HG02938 (cell line): ENCODE results near the gene GADD45B.
"Not testable (repeated sequence)": the region's sequence is repeated elsewhere in the genome, so short reads cannot be mapped to it uniquely, and the experiment has no call there.

Source experiments
- ATAC-seq: cut with Tn5 transposase; IDR thresholded peaks from one replicate; pipeline ENCODE4 v1.9.1; 2021; ENCODE audit warnings: mild to moderate bottlenecking, moderate library complexity; ENCODE audit not compliant: unreplicated experiment

The GADD45B gene

DNA sequence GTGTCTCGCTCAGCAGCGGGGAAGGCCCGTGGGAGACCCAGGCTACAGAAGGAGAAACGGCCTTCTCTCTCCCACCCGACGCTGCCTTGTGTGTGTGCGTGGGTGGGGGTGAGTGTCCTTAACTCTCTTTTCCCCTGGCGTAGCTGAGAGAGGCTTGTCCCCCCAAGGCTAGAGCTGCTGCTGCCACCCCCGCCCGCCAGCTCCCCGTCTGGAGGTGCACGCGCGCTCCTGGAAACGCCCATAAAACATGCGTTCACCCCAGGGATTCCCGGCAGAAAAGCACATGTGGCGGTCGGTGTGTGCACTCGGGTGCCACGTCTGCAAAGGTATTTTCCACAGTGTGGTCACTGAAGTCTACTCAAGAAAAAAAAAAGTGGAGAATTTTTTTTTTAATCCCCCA is 36.1 kb downstream of the GADD45B start:
- ATAC-seq, result no peak

DNA sequence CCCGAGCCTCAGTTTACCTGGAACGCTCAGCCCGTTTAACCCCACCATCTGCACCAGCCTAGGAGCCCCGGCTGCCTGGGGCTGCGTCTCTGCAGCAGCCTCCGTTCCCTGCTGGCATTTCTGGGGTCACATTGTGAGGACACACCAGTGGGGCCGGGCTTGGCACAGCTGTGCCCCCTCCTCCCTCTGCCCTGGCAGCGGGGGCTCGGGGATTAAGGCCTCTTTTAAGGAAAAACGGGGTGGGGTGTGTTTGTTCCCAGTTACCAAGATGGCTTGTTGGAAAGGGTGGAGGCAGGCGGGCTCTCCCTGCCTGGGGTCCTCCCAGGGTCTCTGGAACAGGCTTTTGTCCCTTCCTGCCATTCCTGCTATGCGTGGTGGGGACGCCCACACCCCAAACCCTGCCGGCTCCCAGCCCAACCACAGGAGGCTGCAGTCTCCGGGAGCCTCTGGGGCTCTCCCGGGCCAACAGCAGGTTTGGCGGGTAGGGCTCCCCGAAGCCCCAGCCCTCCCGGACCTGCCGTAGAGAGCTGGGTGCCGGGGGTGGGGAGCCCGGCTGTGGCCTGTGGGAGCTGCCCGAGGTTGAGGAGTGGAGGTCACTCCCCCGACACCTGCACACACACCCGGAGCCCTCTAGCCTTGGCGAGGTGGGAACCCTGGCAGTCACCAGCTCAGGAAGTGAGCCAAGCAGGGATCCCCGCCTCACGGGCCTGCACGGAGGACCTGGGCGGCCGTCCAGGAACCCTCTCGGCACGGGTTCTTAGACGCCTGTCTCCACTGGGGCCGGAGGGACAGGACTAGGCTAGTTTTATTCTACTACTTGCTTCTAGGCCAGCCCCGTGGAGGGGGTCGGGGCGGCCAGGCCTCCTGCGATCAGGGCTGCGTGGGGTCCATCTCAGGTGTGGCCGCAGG is 36.9 kb downstream of the GADD45B start:
- ATAC-seq, result no peak

DNA sequence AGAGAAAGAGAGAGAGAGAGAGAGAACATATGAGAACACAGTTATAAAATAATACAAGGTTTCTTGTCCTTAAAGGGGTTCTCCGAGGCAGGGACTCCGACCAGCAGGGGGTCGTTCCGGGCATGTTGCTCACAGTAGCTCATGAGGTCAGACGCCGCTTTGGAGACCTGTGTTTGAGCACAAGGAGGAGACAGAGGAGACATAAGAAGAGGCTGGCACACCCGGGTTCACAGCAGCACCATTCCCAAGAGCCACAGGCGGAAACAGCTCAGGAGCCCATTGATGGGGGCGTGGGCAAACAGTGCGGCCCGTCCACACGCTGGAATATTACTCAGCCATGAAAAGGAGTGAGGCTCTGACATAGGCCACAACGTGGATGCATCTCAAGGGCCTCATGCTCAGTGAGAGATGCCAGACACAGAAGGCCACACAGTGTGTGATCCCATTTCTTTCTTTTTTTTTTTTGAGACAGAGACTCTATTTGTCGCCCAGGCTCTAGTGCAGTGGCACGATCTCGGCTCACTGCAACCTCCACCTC is 39.1 kb downstream of the GADD45B start:
- no peak for ATAC-seq

DNA sequence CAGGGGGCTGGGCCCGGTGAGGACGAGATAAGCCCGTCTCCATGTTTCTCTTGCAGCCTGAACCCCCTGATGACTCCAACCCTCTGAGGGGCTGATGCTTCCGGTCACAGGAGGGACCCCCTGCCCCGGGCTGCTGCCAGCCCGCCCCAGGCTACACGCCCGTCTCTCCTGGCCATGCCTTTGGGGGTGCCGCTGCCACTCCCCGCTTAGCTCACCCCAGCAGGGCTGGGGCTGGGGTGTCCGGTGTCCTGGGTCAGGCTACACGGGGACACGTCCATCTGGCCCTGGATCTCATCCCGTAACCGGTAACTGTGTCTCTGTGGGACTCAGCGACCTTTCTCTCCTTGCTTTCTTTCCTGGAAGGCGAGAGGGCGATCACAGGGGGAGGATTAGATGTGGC is 40.8 kb downstream of the GADD45B start:
- no peak for ATAC-seq

DNA sequence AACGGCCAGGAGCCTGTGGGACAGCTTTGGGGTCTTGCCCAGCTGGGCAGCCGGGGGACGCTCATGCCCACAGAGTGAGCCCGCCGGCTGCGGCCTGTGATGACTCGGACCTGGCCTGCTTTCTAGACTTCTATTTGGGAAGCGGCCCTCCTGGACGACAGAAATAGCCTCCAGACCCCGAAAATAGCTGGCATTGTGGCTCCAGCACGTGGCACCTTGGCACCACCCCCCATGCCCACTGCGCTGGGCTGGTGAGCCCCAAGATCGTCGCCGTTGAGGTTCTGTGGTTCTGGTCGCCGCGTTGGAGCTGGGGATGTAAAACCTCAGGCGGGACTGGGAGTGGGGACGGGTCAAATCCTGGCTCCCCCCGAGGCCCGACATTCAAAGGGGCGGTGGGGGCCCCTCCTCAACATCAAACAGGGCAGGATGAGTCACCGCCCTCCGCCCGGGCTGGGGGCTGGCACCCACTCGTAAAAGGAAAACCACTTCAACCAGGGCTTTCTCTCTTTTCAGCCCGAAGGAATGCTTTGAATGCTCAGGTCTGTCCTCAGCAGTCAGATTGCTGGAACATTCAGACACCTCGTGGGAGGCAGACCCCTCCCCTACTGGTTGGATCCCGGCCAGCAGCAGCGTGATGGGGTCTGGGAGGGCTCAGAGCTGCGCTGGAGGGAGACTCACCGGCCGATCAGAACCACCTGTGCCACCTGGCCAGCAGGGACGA is 42.1 kb downstream of the GADD45B start:
- no peak for ATAC-seq

DNA sequence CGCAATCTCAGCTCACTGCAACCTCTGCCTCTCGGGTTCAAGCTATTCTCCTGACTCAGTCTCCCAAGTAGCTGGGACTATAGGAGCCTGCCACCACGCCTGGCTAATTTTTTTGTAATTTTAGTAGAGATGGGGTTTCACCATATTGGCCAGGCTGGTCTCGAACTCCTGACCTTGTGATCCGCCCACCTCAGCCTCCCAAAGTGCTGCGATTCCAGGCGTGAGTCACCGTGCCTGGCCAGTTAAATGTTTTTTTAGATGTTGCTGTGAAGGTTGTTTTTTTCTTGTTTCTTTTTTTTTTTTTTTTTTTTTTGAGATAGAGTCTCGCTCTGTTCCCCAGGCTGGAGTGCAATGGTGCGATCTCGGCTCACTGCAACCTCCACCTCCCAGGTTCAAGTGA is 42.9 kb downstream of the GADD45B start:
- ATAC-seq, result not testable (repeated sequence)

DNA sequence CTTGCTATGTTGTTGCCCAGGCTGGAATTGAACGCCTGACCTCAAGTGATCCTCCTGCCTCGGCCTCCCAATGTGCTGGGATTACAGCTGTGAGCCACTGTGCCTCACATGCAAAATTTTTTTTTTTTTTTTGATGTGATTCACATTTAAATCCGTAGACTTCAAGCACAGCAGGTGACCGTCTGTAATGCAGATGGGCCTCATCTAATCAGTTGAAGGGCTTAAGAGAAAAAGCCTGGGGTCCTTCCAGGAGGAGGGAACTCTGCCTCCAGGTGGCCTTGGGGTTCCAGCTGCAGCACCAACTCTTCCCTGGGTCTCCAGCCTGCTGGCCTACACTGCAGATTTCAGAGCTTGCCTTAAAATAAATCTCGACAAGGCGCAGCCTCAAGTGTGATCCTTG is 43.6 kb downstream of the GADD45B start:
- ATAC-seq, result no peak

DNA sequence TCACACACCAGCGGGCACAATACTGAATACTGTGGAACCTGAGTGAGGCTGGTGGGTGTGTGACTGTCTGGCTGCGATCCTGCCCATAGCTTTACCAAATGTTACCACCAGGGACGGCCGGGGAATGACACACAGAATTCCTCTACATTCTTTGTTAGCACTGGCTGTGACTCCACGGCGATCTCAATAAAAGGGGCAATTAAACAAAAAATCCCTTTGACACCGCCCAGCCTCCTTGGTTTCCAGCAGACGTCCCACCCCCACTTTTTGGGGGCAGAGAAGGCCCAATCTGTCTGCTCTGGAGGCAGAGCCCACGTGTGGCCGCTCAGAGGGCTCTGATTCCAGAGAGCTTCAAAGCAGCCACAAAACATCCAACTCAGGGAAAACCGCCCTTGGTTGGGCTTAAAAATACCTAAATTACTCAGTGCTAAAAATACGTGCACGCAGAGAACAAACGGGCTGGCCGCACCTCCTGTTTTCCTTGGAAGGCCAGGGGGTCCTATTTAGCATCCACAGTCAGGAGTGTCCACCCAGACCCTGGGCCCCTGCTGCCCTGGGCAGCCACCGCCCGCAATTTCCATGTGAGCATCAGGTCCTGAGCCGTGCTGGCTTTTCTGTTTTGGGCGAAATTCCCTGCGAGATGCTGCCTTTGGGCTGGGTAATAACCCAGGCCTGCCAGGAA is 47.8 kb downstream of the GADD45B start:
- no peak for ATAC-seq

DNA sequence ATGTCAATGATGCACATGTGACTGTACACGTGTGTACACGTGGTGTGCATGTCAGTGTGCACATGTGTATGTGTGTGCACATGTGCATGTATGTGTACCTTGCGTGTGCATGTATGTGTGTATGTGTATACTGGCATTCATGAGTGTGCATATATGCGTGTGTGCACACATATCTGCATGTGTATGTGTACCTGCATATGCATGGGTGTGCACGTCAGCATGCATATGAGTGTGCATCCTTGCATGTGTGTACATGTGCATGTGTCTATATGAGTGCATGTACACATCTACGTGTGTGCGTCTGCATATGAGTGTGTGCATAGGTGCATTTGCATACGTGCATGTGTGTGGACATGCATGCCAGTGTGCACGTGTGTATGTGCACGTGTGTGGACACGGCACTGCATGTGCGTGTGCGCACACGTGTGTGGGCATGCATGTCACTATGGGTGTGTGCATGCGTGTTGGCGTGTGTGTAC is 48.5 kb downstream of the GADD45B start:
- ATAC-seq, result no peak

DNA sequence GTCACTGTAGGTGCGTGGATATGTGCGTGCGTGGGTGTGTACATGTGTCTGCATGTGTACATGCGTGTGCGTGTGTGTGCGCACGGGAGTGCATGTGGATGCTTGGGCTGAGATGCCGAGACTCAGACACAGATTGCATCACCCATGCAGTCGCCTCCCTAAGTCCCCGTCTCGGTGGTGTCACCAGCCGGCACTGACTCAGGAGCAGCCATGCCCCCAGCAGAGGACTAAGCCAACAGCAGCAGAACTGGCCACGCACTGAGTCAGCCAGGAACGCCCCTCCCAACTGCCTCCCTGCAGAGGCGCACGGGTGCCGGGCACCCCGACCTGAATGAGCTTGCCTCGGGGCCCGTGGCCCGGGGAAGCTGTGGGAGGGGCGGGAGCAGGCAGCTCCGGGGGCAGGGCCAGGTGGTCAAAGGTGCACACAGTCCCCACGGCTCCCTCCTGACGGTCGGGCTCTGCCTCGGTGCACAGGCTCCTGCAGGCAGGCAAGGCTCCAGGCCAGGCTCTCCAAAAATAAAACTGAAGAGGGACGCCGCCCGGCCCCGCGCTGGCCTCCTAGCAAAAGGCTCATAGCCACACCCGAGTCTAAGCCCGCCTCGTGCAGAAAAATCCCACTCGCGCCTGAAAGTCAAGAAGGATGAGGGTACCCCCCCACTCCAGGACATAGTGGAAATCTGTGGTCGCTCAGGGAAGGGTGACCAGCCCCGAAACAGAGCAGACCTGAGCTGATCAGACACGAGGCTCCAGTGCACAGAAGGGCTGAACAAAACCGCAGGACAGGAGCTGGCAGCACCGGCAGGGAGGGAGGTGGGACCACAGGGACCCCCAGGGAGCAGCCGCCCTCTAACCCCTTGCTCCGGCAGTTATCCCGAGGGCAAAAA is 49.2 kb downstream of the GADD45B start:
- no peak for ATAC-seq

DNA sequence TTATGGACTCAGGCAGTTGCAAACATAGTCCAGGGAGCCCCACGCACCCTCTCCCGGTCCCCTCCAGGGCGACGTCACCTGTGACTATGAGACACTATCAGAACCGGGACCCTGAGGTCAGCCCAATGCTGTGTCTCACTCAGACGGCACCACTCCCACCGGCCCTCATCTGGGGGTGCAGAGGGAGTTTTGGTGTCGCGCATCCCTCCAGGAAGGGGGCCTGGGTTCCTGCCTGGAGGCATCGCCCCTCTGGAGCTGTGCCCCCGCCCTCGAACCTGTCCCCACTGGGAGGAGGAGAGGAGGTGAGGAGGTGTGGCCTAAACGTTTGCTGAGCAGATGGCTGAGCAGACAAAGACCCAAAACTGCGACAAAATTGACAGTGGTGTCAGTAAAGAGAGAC is 51.2 kb downstream of the GADD45B start:
- no peak for ATAC-seq

DNA sequence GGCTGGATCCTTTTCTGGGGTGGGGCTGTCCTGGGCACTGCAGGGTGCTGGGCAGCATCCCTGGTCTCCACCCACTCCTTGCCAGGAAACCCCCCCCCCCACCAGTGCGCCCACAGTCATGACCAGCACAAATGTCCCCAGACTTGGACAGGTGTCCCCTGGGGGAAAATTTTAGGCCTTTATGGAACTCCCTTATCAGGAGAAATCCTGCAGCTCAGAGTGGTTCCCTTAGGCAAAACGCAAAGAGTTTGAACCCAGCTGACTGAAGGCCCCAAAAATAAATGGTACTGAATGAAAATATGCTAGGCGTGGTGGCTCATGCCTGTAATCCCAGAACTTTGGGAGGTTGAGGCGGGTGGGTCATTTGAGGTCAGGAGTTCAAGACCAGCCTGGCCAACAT is 51.8 kb downstream of the GADD45B start:
- ATAC-seq, result no peak
